HG03175 (cell line): ENCODE data around the gene CEACAM5.
"Not testable (repeated sequence)": the region's sequence is repeated elsewhere in the genome, so short reads cannot be mapped to it uniquely, and the experiment has no call there.

Source experiments
- ATAC-seq: cut with Tn5 transposase; IDR thresholded peaks from one replicate; pipeline ENCODE4 v1.9.1; 2021; ENCODE audit warnings: mild to moderate bottlenecking, moderate library complexity; ENCODE audit not compliant: unreplicated experiment

Gene CEACAM5

GRCh38 chr19:41740415-41741243 lies 32.2 kb downstream of the CEACAM5 start:
- no peak for ATAC-seq

GRCh38 chr19:41741244-41741554 lies 32.8 kb downstream of the CEACAM5 start:
- ATAC-seq: no peak

- ATAC-seq: no peak
Measured at GRCh38 chr19:41744850-41745249, 36.4 kb downstream of the CEACAM5 start.

GRCh38 chr19:41745756-41746155 lies 37.3 kb downstream of the CEACAM5 start:
- ATAC-seq: no peak

GRCh38 chr19:41746593-41747227 lies 38.3 kb downstream of the CEACAM5 start:
- ATAC-seq: no peak

GRCh38 chr19:41748012-41748411 lies 39.6 kb downstream of the CEACAM5 start:
- no peak for ATAC-seq

GRCh38 chr19:41750248-41751134 lies 42.1 kb downstream of the CEACAM5 start:
- ATAC-seq: not testable (repeated sequence)

- no peak for ATAC-seq
Measured at GRCh38 chr19:41753159-41753558, 44.7 kb downstream of the CEACAM5 start.

- ATAC-seq: no peak
Measured at GRCh38 chr19:41753936-41754529, 45.6 kb downstream of the CEACAM5 start.

GRCh38 chr19:41755328-41755913 lies 47.0 kb downstream of the CEACAM5 start, which contains the start of gene CEACAM6:
CEACAM6 (plus strand) TSS chr19:41755530; CDS start chr19:41755639, 109 bp downstream.
- ATAC-seq: no peak

- ATAC-seq: no peak
Measured at GRCh38 chr19:41758846-41759245, 50.4 kb downstream of the CEACAM5 start.

- no peak for ATAC-seq
Measured at GRCh38 chr19:41767115-41767514, 58.7 kb downstream of the CEACAM5 start.

- not testable (repeated sequence) for ATAC-seq
Measured at GRCh38 chr19:41768105-41768504, 59.7 kb downstream of the CEACAM5 start.

- no peak for ATAC-seq
Measured at GRCh38 chr19:41769608-41770007, 61.2 kb downstream of the CEACAM5 start.

- no peak for ATAC-seq
Measured at GRCh38 chr19:41771410-41771809, 63.0 kb downstream of the CEACAM5 start.

- no peak for ATAC-seq
Measured at GRCh38 chr19:41774515-41774980, 66.1 kb downstream of the CEACAM5 start.

GRCh38 chr19:41776700-41777099 lies 68.3 kb downstream of the CEACAM5 start:
- no peak for ATAC-seq
